ENCODE measurements around the gene LAMA2.

The LAMA2 gene

DNA sequence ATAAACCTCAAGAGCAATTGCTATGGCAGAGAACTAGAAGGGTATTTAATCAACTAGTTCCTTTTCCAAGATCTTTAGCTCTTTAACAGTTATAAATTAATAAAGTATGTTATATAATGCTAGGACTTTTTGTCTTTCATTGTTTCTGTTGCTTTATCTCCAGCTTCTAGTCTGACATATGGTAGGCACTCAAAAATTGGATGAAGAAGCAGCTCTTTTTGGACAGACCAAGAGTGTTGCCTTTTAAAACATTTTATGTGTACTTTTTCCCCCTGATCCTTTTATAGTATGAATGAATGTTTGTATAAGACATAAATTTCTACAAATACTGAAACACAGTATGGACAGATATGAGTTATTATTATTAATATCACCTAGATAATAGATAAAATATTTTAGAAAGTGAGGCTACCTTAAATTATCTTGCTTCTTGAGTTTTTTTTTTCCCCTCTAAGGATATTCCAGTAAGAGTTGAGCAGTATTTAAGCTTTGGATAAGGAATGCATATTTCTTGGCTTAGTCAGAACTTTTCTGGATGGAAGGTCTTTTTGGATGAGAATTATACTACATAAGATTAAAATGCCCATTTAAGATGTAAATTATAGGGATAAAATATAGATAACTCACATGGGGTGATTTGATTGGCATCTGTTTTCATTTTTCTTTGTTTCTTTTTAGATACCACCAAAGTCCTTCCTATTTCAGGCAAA, 16.6 kb downstream of the LAMA2 start:
- peak; percentile 7 for DNase-seq (ENCODE audit: low spot score)

DNA sequence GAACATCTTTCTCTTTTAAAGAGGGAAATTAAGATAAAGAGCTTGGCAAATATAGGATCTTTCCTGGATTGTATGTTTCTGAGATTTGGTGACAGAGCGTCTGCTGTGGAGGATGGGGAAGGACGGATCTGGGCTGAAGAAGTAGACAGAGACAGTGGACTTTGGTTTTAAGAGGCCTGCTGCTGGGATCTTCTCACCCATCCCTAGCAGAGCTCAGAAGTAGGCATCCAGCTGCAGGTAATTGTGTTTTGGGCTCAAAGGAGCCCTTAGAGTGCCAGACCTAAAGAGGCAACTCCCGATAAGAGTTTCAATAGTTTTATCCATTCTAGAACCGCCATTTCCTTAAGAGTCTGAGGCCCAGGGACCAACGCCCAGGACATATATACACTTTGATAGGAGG, 20.8 kb downstream of the LAMA2 start:
- no peak for DNase-seq (ENCODE audit: low spot score)

DNA sequence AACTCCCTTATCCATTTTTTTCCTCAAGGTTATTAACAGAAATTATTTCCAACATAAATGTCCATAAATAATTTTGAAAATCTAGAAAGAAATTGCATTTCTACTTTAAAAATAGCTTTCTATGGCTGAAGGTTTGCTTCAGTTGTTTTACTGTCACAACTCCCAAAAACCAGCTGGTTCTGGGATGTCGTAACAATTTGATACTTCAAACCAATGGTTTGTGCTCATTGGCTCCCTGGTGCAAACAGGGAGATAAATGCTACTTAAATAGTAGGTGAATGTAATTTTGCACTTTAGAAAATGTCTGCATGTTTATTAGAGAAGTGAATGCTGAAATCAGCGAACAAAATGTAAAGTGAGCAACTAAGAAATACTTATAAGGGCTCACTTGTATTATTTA, 31.1 kb downstream of the LAMA2 start:
- DNase-seq (ENCODE audit: low spot score) = no peak

DNA sequence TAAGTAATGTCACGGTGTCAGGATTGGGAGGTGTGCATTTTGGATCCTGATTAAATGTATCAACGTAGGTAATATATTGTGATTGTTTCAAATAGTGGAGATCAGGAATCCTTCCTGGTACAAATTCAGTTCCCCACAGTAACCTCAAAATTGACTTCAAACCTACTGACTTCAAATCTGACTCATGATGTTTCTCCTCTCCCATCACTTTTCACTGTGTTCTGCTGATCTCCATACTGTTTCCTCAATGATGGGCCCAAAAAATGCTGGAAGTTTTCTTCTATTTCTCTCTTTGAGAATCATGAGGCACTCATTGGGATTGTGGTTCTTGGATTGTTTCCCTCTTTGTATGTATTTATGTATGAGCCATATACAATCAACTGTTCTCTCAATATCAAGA, 35.9 kb downstream of the LAMA2 start:
- DNase-seq (ENCODE audit: low spot score) = no peak

GRCh38 chr6:128919412-128920180, 36.7 kb downstream of the LAMA2 start:
- DNase-seq (ENCODE audit: low spot score) = no peak

GRCh38 chr6:128925765-128926164, 42.8 kb downstream of the LAMA2 start:
- DNase-seq (ENCODE audit: low spot score) = no peak

GRCh38 chr6:128929869-128930268, 46.9 kb downstream of the LAMA2 start:
- no peak for DNase-seq (ENCODE audit: low spot score)

DNA sequence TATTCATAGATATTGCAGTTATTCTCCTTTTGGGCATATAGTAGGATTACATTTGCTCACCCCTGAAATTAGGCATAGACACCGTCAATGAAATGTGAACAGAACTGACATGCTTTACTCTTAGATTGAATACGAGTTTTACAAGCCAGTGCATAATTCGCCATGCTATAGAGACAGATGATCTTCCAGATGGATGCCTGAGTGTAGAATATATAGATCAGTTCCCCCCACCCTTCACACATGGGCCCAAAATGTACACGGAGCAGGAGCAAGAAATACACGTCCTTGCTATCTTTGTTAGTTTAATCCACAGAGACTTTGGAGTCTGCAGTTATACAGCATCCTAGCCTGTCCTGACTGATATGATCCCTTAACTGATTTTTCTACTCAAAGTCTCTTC, 47.4 kb downstream of the LAMA2 start:
- no peak for DNase-seq (ENCODE audit: low spot score)

GRCh38 chr6:128932061-128932460, 49.1 kb downstream of the LAMA2 start:
- DNase-seq (ENCODE audit: low spot score) = no peak

DNA sequence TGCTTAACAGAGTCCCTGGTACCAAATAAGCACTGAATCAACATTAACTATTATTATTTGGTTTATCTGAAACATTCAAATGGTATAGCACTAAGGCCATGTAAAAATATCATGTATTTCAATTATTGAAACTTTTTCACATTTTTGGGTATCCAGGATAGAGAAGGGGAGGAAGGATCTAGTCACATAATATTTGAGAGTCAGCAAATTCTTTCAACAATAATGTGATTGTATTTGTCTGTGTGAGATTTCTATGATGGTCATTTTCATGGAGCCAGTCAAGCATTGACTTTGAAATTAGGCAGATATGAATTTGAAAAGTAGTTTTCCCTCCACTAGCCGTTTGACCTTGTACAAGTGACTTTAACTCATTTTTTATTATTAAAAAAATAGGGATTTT, 67.9 kb downstream of the LAMA2 start:
- no peak for DNase-seq (ENCODE audit: low spot score)

- no peak for DNase-seq (ENCODE audit: low spot score)
Observed at GRCh38 chr6:128952902-128953301, 70.0 kb downstream of the LAMA2 start.

DNA sequence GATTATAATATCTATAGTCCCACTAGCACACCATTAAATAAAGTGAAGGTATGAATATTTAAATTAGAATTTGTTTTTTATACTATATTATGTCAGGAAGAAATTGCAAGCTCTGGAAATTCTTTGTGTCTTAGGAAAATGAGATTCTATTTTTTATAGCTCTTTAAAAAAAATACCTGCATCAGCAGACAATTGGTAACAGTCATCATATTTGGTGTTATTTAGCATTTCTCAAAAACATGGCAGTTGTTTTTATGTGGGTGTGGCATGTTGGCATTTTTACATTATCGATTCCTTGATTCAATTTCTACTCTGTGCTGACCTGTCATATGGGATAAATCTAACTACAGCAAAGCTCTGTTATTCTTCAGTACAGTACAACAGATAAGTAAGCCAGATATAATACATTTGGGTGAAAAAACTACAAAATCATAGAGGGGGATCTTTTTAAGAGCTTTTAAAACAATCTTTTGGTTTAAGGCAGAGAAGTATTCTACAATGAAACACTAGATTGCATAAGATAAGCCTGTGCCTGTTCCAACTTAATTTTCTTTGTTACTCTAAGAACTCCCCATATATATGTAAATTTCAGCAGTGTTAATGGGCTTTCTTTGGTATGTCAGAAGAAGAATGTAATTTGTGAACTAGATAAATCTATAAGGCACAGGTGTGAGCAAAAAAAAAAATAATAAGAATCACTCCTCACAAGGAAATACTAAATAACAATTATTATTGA, 71.5 kb downstream of the LAMA2 start:
- DNase-seq (ENCODE audit: low spot score) = no peak

- no peak for DNase-seq (ENCODE audit: low spot score)
Observed at GRCh38 chr6:128963561-128963960, 80.6 kb downstream of the LAMA2 start.

- DNase-seq (ENCODE audit: low spot score) = no peak
Observed at GRCh38 chr6:128964233-128964755, 81.4 kb downstream of the LAMA2 start.

DNA sequence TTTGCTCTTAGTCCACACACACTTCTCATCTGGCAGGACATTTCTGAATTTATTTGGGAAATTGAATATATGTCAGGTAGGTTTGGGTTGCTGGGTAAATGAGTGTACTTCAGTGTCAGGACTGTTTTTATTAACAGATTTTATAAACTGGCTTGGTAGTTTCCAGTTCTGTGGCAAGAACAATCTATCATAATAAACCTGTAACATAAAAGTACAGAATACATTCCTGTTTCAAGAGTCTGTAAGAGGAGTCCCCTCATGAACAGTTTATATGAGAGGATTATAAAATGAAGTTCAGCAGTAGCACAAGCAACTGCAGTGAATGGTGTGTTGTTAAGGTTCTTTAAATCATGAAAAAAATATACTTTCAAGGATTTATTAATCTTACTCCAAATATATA, 81.8 kb downstream of the LAMA2 start:
- no peak for DNase-seq (ENCODE audit: low spot score)

- DNase-seq (ENCODE audit: low spot score) = no peak
Observed at GRCh38 chr6:128966934-128967333, 84.0 kb downstream of the LAMA2 start.

DNA sequence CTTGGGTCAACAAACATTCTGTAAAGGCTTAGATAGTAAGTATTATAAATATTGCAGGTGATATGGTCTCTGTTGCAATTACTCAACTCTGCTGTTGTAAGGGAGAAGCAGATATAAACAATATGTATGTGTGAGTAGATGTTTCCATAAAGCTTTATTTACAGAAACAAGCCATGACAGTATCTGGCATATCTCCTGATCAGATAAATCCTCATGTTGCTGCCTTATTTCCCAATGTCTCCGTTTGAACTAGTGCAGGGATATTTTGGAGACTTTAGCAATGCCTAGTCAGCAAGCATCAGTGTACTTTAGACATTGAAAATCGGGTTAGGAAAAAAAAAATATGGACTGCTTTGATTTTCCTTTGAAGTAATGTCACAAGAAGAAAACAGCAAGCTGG, 96.1 kb downstream of the LAMA2 start:
- no peak for DNase-seq (ENCODE audit: low spot score)

- DNase-seq (ENCODE audit: low spot score) = no peak
Observed at GRCh38 chr6:128981716-128982115, 98.8 kb downstream of the LAMA2 start.

GRCh38 chr6:128990360-128990759, 107.4 kb downstream of the LAMA2 start:
- no peak for DNase-seq (ENCODE audit: low spot score)

DNA sequence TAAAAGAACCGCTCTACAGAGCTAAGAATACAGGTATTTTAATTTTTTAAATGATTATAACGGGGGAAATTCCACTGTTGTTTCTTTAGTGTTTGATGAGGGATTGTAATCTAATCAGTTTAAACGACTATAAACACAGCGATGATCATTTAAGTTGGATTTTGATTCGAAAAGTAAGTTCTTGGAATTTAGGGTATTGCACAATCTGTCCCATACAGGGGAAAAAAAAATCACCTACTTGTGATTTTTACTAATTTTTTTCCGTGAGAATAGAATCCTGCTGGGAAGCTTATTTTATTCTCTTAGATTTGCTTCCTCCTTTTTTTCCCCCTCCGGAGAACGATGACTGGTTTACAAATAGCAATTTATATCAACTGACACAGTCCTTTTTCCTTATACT, 108.0 kb downstream of the LAMA2 start:
- DNase-seq (ENCODE audit: low spot score) = no peak

- no peak for DNase-seq (ENCODE audit: low spot score)
Observed at GRCh38 chr6:128993166-128993565, 110.2 kb downstream of the LAMA2 start.

DNA sequence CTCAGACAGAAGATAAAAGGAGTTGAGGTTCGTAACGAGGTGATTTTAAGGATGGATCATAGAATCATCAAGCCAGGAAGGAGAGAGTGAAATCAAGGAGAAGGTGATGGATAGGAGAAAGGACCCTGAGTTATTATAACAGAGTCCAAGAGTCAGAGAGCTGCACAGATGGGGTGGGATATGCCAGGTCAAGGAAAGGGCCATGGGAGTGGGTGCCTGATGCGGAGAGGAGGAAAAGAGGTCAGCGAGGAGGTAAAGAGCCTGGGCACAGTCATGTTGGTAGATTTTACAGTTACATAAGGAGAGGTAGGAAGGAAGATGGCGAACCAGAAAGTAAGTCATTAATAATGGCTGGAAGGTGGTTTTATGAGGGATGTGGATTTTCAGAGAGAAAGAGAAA, 114.9 kb downstream of the LAMA2 start:
- DNase-seq (ENCODE audit: low spot score) = no peak
